ENCODE measurements around the gene SEC23A.
"Not testable (repeated sequence)": the region's sequence is repeated elsewhere in the genome, so short reads cannot be mapped to it uniquely, and the experiment has no call there.

- TF ChIP-seq CTCF (conservative IDR thresholded peaks at IDR 0.05); EZH2 (IDR thresholded peaks at IDR 0.05; ENCODE audit: low read depth): not testable (repeated sequence)
Observed at GRCh38 chr14:39008965-39009364, 94.1 kb downstream of the SEC23A start.

All from PC-9 (cell line).